Measurements from ENCODE around the gene TWIST2. TPM values are rescaled to one million over a fixed set of nuclear protein-coding genes. Genes with fewer than 3 reads are reported as not detected.

The TWIST2 gene
- polyA plus RNA-seq, 3 donors from 2014 or later: 0.17 to 0.61 TPM; not detected in 1

DNA sequence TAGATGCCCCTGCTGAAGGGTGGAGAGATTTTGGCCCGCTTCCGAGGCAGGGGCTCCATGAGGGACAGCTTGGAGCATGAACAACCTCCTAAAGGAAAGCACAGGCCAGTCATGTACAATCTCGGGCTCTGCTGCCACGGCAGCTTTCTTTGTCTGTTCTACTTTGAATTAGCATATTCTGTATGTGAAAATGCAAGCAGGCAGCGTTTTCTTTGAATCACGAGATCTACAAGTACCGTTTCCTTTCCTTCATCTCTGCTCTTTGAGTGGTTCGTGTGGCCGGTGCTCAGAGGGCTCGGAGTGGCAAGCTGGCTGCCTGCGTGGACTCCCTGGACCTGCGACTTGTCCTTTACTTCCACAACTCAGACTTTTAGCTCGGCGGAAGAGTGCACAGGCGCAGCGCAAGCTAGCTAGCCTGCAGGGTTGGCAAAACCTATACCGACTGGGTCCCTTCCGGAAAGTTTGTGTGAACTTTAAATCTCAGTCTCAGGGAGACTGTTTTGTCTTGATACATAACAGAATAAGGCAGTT lies 6.9 kb downstream of the TWIST2 start:
- peaks cover 0 to 4% (median 2%) of the 10 kb centered on the region in 3 donors for H3K27me3 Mint-ChIP-seq (ENCODE audit: low read depth in 3 of 3)
- H3K36me3 Mint-ChIP-seq: no peaks in the 10 kb centered on the region
- H3K4me1 Mint-ChIP-seq: no peaks in the 10 kb centered on the region
- DNase-seq: no peak
- no peak overlapping the region for H3K4me3 Mint-ChIP-seq
- H3K9me3 Mint-ChIP-seq: no peaks in the 10 kb centered on the region
- H3K27ac Mint-ChIP-seq: no peak overlapping the region

DNA sequence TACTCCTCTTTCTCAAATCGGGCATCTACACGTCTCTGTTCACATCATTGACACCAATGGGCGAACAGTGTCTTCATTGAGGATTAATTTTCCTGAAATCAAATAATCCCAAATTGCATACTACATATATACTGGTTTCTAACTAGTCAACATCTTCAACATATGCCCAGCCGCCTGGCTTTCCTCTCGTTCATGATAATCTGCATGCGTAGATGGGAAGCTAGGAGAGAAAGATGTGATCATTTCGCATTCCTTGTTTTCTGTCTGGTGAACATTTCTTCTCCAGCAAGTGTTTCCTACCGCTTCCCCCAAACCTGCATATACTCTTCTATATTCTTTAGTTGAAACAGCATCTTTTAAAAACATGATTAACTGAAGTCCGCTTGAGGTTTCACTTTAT lies 7.4 kb downstream of the TWIST2 start:
- Mint-ChIP-seq H3K4me1 (no peaks in the 10 kb centered on the region), H3K27me3 (ENCODE audit: low read depth in 3 of 3) (peaks cover 0 to 4% (median 2%) of the 10 kb centered on the region in 3 donors), H3K36me3 (no peaks in the 10 kb centered on the region), H3K27ac (no peak overlapping the region), H3K9me3 (no peaks in the 10 kb centered on the region), H3K4me3 (no peak overlapping the region)
- DNase-seq: no peak

DNA sequence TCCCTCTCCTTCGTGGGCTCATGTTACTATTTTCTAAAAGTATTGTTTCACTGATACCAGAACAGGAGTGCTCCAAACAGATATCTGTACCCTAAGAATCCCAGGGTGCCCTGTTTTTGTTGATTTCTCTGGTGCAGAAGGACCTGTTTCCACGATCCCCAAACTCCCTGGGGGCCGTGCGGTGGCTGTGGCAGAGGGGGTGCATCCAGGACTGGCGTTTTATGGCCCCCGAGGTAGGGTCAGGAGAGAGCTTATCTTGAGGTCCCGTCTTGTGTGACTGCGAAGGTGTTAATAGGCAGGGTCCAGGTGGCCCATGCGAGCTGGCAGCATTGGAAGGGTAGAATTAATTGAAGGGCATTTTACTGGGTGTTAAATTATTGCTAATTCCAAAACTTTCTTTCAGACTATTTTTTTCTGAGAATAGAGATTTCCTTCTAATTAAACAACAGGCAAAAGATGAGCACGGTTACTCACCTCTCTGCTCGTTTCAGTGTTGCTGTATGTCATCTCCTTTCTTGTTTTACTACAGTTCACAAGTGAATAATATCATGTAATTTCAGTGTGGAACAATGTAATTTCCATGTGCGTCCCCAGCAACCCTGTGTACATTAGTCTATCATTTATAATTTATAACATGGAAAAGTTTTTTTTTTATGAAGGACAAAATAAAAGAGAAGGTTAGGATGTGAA lies 8.2 kb downstream of the TWIST2 start:
- Mint-ChIP-seq H3K36me3 (no peaks in the 10 kb centered on the region), H3K27me3 (ENCODE audit: low read depth in 3 of 3) (peaks cover 0 to 4% (median 2%) of the 10 kb centered on the region in 3 donors), H3K9me3 (no peaks in the 10 kb centered on the region), H3K27ac (no peak overlapping the region), H3K4me3 (no peak overlapping the region), H3K4me1 (no peaks in the 10 kb centered on the region)
- no peak for DNase-seq

DNA sequence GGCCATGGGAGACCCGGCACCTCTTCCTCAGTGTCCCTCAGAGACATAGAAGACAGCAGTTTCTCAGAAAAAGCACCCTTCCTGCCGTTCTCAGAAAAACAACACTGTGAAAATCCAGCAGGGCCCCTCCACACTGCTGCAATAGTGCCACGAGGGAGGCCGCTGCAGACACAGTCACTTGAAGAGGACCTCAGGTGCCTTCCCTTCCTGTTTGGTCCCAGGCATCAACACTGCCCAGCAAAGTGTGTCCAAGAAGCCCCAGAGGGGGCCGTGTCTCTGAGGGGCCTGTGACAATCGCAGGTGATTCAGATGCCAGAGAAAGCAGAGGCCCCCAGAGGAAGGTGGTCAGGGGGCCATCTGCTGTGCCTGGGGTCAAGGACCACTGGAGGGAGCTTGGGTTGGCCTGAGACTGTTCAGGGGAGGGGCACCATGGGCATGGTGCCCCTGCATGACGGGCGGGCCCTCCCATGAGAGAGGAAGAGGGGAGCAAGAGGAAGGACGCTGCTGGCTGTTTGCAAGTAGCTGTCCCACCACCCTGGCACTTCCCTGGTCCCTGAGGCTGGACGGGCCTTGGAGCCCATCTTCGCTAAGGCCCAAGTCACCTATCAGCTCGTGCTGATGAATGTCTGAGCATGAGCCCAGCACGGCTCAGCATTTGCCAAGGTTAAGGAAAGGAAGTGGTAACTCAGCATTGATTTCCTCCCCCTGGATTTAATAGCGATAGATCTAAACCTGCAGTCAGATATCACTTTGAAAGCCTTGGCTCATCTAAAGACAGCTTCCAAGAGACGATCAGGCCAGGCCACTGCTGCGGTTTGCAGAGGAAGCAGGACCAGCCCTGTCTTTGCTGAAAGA lies 9.1 kb downstream of the TWIST2 start:
- H3K36me3 Mint-ChIP-seq: no peaks in the 10 kb centered on the region
- H3K27ac Mint-ChIP-seq: no peak overlapping the region
- H3K27me3 Mint-ChIP-seq (ENCODE audit: low read depth in 3 of 3): peaks cover 1 to 4% (median 2%) of the 10 kb centered on the region in 3 donors
- no peak overlapping the region for H3K4me3 Mint-ChIP-seq
- no peaks in the 10 kb centered on the region for H3K4me1 Mint-ChIP-seq
- DNase-seq: no peak
- H3K9me3 Mint-ChIP-seq: no peaks in the 10 kb centered on the region

DNA sequence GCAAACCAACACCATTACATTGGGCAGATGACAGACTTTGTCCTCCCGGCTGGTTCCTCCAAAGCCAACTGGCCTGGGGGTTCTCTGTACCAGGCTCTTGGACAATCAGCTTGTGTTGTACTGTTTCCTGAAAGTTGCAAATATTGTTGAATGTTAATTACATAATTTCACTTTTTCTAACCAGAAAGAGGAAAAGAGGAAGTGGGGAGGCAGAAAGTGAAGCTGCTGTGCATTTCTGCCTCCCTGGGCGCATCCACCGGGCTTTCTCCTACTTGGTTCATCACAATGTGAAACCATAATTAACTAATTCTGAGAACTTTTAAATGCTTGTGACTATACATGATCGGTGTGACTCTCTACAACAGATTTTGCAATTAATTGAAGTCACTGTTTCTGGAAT lies 10.1 kb downstream of the TWIST2 start:
- Mint-ChIP-seq H3K36me3 (no peaks in the 10 kb centered on the region), H3K9me3 (no peaks in the 10 kb centered on the region), H3K27ac (no peak overlapping the region), H3K4me1 (no peaks in the 10 kb centered on the region), H3K4me3 (no peak overlapping the region), H3K27me3 (ENCODE audit: low read depth in 3 of 3) (peaks cover 1 to 3% (median 2%) of the 10 kb centered on the region in 3 donors)
- no peak for DNase-seq

DNA sequence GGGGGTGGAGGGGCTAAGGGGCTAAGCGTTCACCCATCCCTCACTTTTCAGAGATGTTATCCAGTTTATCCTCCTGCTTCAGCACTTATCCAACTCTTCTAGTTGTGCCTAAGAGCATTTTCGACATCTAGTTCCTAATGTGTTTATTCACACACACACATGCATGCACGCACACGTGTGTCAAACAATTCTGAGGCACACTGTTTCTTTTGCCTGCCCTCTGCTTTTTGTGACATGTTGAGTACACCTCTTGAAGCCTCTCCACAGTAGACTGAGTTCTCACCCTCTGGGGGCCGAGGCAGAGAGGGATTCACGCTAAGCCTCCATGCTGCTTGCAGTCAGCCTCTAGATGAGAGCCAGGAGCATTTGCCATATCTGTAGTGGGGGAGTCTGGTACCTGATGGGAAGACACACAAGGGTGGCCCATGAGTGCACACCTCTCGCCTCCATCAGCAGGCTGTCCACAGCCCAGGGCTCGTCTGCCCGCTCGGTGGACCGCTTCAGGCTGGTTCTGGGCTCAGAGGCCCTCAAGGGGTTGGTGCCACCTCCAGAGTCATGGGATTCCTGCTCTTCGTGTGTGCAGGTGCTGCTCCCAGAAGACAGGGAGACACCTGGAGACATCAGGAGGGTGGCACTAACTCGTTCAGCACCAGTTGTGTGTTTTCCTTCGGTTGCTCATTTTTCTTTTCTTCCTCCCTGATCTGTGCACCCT lies 11.9 kb downstream of the TWIST2 start:
- H3K36me3 Mint-ChIP-seq: no peaks in the 10 kb centered on the region
- no peak for DNase-seq
- no peak overlapping the region for H3K4me3 Mint-ChIP-seq
- no peak overlapping the region for H3K27ac Mint-ChIP-seq
- no peaks in the 10 kb centered on the region for H3K9me3 Mint-ChIP-seq
- no peaks in the 10 kb centered on the region for H3K4me1 Mint-ChIP-seq
- H3K27me3 Mint-ChIP-seq (ENCODE audit: low read depth in 3 of 3): peaks cover 0 to 1% (median 0%) of the 10 kb centered on the region in 3 donors

DNA sequence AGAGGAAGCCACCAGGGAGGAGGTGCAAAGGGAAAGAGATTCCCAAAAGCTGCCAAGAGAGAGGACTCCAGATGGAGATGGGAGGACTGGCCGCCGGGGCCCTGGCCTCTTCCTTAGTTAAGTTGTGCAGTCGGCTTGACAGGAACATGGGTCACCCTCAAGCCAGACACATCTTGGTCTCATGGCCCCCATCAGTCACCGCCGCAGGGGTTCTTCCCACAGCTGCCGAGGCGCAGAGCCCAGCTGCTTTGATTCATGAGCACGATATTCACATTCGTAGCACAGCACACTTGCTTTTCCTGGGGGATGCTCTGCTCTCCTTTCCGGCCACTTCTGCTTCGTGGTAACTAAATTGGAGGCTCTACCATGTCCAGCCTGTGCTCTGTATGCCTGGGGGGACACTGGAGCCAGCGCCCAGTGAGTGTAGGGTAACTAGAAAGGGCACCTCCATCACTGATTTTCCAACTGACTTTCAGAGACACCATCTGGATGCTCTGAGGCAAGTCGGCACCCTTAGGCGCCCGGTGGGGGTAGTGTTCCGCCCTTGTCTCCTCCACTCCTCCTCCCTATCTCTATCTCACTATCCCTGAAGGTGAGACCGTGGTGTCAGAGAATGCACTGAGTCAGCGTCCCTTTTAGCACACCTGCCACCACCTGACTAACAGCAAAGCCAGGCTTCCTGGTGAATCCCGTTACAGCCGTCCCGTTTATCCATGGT lies 13.3 kb downstream of the TWIST2 start:
- no peak for DNase-seq
- Mint-ChIP-seq H3K27me3 (ENCODE audit: low read depth in 3 of 3) (peaks cover 0 to 3% (median 0%) of the 10 kb centered on the region in 3 donors), H3K4me3 (no peak overlapping the region), H3K4me1 (no peaks in the 10 kb centered on the region), H3K36me3 (no peaks in the 10 kb centered on the region), H3K27ac (no peak overlapping the region), H3K9me3 (no peaks in the 10 kb centered on the region)

DNA sequence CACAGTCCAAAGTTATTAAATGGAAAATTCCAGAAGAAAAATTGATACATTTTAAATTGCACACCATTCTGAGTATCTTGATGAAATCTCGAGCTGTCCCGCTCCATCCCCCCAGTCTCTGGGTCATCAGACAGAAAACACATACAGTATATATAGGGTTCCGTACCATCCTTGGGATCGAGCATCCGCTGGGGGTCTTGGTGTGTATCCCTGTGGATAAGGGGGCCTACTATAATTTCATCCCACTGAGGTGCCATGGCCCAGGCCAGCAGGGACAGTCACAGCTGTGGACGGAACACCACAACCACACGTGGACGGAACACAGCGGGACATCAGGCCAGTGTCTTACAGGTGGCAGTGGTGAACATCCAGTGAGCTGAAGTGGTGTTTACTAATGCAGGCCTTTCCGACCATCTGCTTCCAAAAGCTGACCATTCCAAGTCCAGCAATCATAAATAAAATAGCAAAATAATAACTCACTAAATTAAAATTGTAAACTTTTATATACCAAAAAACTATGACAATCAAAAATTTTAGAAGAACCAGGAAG lies 14.0 kb downstream of the TWIST2 start:
- H3K4me3 Mint-ChIP-seq: no peak overlapping the region
- no peaks in the 10 kb centered on the region for H3K9me3 Mint-ChIP-seq
- no peak for DNase-seq
- H3K27ac Mint-ChIP-seq: no peak overlapping the region
- H3K36me3 Mint-ChIP-seq: no peaks in the 10 kb centered on the region
- peaks cover 0 to 3% (median 0%) of the 10 kb centered on the region in 3 donors for H3K27me3 Mint-ChIP-seq (ENCODE audit: low read depth in 3 of 3)
- H3K4me1 Mint-ChIP-seq: no peaks in the 10 kb centered on the region

DNA sequence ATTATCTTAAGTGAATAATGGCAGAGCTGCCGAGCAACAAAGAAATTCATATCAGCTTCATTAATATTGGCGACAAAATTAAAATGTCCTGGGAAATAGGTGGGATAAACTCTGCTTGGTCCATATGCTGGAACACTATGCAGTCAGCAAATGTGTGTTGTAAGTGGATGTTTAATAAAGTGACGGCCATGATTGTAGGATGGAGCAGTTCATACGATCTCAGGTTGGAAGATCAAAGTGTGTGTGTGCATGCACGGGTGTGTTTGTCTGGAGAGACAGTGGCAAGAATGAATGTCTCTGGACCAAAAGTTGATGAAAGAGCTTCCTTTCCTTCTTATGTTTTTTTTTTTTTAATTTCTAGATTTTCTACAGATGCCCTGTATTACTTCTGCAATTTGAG lies 14.8 kb downstream of the TWIST2 start:
- Mint-ChIP-seq H3K9me3 (no peaks in the 10 kb centered on the region), H3K4me1 (no peaks in the 10 kb centered on the region), H3K4me3 (no peak overlapping the region), H3K27me3 (ENCODE audit: low read depth in 3 of 3) (peaks cover 2 to 3% (median 3%) of the 10 kb centered on the region in 3 donors), H3K27ac (no peak overlapping the region), H3K36me3 (no peaks in the 10 kb centered on the region)
- no peak for DNase-seq

DNA sequence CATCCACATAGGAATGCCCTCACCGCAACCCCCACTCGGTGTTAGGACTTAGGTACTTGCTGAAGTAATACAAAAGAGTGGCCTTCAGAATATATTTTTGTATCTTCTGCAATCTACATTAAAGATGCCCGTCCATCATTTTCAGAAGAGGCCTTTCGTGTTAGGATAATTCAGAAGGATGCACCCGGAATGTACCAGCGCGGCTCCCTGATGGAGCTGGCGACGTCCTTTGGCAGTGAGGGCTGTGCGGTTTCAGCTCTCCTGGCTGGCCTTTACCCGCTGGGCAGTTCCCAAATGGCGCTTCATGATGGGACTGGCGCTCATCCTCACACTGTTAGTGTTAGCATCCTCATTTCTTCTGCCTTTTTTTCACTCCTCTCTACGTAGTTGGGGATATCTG lies 15.3 kb downstream of the TWIST2 start:
- peaks cover 3% of the 10 kb centered on the region in 3 donors for H3K27me3 Mint-ChIP-seq (ENCODE audit: low read depth in 3 of 3)
- no peaks in the 10 kb centered on the region for H3K9me3 Mint-ChIP-seq
- no peak overlapping the region for H3K4me3 Mint-ChIP-seq
- H3K36me3 Mint-ChIP-seq: no peaks in the 10 kb centered on the region
- no peak overlapping the region for H3K27ac Mint-ChIP-seq
- H3K4me1 Mint-ChIP-seq: no peaks in the 10 kb centered on the region
- DNase-seq: no peak

DNA sequence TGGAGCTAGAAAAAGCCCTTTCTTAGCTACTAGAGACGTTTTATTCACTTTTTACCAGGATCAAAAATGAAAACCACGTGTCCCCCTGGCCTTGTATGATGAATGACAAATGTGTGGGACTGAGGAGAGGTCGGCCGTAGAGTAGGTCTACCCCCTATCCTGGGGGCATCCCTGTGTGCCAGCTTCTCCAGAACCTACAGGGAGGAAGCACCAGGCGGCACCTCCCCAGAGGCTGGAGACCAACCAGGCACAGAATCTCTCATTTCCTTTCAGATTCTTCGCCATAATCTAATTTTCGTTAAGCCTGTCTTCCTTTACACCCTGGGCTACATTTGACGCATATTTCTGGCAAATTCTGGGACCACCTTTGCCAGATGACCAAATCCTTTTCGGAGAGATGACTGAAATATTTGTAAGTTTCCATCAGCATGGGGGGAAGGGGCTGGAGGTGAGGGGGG lies 15.9 kb downstream of the TWIST2 start:
- Mint-ChIP-seq H3K27ac (no peak overlapping the region), H3K27me3 (ENCODE audit: low read depth in 3 of 3) (peaks cover 3 to 7% (median 3%) of the 10 kb centered on the region in 3 donors), H3K4me3 (no peak overlapping the region), H3K9me3 (no peaks in the 10 kb centered on the region), H3K36me3 (no peaks in the 10 kb centered on the region), H3K4me1 (no peaks in the 10 kb centered on the region)
- no peak for DNase-seq

DNA sequence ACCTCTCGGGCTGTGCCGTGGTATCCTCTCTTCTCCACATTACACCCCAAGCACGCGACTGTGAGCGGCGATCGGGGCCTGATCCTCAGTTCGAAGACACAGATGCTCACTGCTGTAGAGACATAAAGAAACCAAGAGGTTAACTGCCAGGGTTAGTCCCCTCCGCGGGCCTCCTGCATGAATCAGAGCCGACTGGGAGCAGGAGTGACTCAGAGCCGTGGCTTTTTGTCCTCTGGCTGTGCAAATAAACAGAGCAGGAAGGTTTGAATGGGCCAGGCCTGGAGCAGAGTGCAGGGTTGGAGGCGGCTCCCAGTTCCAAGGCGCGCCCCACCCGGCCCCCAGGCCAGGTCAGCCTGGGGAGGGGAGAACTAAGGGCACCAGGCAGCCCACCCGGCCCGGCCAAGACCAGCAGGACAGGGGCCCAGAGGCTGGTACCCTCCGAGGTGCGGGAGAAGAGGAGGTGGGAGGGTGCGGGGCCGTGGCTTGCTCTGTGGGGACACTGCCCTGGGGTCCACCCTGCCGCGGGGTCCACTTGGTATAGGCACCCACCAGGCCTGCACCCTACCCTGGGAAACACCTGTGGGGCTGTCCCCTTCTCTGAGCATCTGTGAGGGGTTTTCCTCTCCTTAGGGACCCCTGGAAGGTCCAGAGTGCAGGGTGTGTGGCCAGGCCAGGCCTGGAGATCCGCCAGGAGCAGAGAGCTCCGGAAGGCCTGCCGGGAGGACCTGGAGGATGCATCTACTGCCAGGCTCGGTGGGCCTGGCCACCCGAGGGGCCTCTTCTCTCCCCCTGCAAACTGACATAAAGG lies 16.5 kb downstream of the TWIST2 start:
- DNase-seq: no peak
- no peaks in the 10 kb centered on the region for H3K36me3 Mint-ChIP-seq
- H3K9me3 Mint-ChIP-seq: no peaks in the 10 kb centered on the region
- no peaks in the 10 kb centered on the region for H3K4me1 Mint-ChIP-seq
- H3K27ac Mint-ChIP-seq: no peak overlapping the region
- H3K27me3 Mint-ChIP-seq (ENCODE audit: low read depth in 3 of 3): peaks cover 3 to 8% (median 3%) of the 10 kb centered on the region in 3 donors
- no peak overlapping the region for H3K4me3 Mint-ChIP-seq

Data from immature natural killer cell (primary cell).